ENCODE measurements around the gene USP33. TPM values are rescaled to one million over a fixed set of nuclear protein-coding genes. Genes with fewer than 3 reads are reported as not detected.

Gene USP33
- total RNA-seq, 1 donor from 2014 or later, result 58.4 TPM

DNA sequence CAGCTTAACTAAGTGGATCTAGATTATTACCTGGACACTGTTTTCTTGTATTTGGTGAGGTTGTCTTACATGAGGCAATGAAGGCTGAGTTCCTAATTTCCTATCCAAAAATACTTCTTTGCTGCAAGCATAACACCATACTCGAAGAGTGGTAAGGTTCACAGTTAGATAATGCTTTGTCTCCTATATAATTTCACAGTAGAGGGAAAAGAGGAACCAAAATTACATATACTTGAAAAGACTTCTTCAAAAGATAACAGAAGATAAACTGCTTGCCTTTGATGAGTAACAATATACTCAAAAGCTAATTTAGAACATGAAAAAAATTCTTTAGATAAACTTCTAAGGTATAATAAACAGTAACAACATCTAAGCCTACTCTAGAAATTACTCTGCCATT is 20.4 kb downstream of the USP33 start:
- intact Hi-C loops (cut with micrococcal nuclease), result loop anchor here (5.0 kb wide), 1 partner anchor 37 kb away; no protein-coding TSS in a partner anchor
- no peaks in the 10 kb centered on the region for H3K9me3 Mint-ChIP-seq
- H3K4me3 Mint-ChIP-seq, result no peak overlapping the region
- DNase-seq (no peak), ATAC-seq (ENCODE audit: low read depth) (no peak)
- H3K36me3 Mint-ChIP-seq (ENCODE audit: low read depth), result peaks cover 43% of the 10 kb centered on the region
- no peak overlapping the region for H3K27ac Mint-ChIP-seq
- TF ChIP-seq CTCF (IDR thresholded peaks at IDR 0.05), result no peak
- peaks cover 2% of the 10 kb centered on the region for H3K4me1 Mint-ChIP-seq
- CTCF ChIA-PET, result no interaction called here
- POLR2A ChIA-PET, result no interaction called here
- H3K27me3 Mint-ChIP-seq, result no peaks in the 10 kb centered on the region

DNA sequence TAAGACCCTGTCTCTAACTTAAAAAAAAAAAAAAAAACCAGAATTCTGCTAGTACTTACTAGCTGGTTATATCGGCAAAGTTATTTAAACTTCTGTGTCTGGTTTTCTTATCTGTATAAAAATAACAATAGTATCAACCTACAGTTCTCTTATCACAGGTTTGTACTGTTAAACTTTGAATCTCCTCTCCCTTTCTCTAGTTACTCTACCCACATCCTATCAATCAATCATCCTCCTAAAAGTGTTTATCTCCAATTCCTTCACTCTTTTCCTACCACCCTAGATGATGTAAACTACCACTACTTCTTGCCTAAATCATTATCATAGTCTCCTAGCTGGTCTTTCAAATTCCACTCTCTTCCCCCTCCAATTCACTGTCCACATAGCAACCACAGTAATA is 27.6 kb downstream of the USP33 start:
- Mint-ChIP-seq H3K4me3 (no peak overlapping the region), H3K27me3 (no peaks in the 10 kb centered on the region), H3K9me3 (no peaks in the 10 kb centered on the region), H3K36me3 (ENCODE audit: low read depth) (peaks cover 57% of the 10 kb centered on the region), H3K27ac (no peak overlapping the region), H3K4me1 (no peaks in the 10 kb centered on the region)
- TF ChIP-seq CTCF (IDR thresholded peaks at IDR 0.05), result no peak
- no peak for DNase-seq
- POLR2A ChIA-PET, result no interaction called here
- CTCF ChIA-PET, result no interaction called here
- intact Hi-C loops (cut with micrococcal nuclease), result no loop called here
- ATAC-seq (ENCODE audit: low read depth), result no peak

GRCh38 chr1:77725706-77726105 is 33.9 kb downstream of the USP33 start:
- H3K27me3 Mint-ChIP-seq, result no peaks in the 10 kb centered on the region
- CTCF ChIA-PET, result no interaction called here
- intact Hi-C loops (cut with micrococcal nuclease), result no loop called here
- ATAC-seq (ENCODE audit: low read depth) (no peak), DNase-seq (no peak)
- POLR2A ChIA-PET, result no interaction called here
- TF ChIP-seq CTCF (IDR thresholded peaks at IDR 0.05), result no peak
- H3K4me3 Mint-ChIP-seq, result no peak overlapping the region
- no peaks in the 10 kb centered on the region for H3K9me3 Mint-ChIP-seq
- no peaks in the 10 kb centered on the region for H3K4me1 Mint-ChIP-seq
- H3K36me3 Mint-ChIP-seq (ENCODE audit: low read depth), result peaks cover 82% of the 10 kb centered on the region
- no peak overlapping the region for H3K27ac Mint-ChIP-seq

DNA sequence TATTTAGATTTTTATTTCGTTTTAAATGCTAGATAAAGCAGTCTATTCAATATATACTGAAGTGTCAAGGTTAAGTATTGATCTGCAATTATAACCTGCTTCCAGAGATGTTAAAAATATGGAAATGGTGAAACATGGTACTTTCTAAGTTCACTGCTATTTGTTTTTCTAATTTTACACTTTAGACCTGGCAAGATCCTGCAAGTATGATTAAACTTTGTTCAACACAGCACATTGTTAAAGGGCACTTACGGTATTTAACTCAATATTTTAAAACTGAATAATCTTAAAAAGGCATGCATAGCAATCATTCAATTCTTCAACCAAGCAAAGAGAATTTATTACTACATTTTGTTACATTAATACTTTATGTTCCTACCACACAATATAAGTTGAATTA is 41.5 kb downstream of the USP33 start:
- H3K27me3 Mint-ChIP-seq, result no peaks in the 10 kb centered on the region
- no peak overlapping the region for H3K27ac Mint-ChIP-seq
- H3K4me1 Mint-ChIP-seq, result no peaks in the 10 kb centered on the region
- intact Hi-C loops (cut with micrococcal nuclease), result no loop called here
- no peak for TF ChIP-seq CTCF (IDR thresholded peaks at IDR 0.05)
- DNase-seq (no peak), ATAC-seq (ENCODE audit: low read depth) (no peak)
- ChIA-PET CTCF (no interaction called here), POLR2A (no interaction called here)
- no peaks in the 10 kb centered on the region for H3K9me3 Mint-ChIP-seq
- peaks cover 72% of the 10 kb centered on the region for H3K36me3 Mint-ChIP-seq (ENCODE audit: low read depth)
- no peak overlapping the region for H3K4me3 Mint-ChIP-seq

DNA sequence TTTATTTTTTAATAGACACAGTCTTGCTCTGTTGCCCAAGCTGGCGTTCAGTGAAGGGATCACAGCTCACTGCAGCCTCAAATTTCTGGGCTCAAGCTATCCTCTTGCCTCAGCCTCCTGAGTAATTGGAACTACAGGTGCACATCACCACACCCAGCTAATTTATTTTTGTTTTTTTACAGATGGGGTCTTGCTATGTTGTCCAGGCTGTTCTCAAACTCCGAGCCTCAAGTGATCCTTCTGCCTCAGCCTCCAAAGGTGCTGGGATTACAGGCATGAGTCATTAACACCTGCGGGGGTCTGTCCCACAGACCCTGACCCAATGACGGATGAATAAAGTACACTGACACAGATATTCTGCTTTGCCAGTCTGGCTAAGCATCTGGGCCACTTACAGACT is 43.6 kb downstream of the USP33 start:
- ATAC-seq (ENCODE audit: low read depth) (no peak), DNase-seq (no peak)
- POLR2A ChIA-PET, result no interaction called here
- no peaks in the 10 kb centered on the region for H3K4me1 Mint-ChIP-seq
- no peaks in the 10 kb centered on the region for H3K27me3 Mint-ChIP-seq
- no peak overlapping the region for H3K27ac Mint-ChIP-seq
- no peak overlapping the region for H3K4me3 Mint-ChIP-seq
- TF ChIP-seq CTCF (IDR thresholded peaks at IDR 0.05), result no peak
- intact Hi-C loops (cut with micrococcal nuclease), result no loop called here
- H3K36me3 Mint-ChIP-seq (ENCODE audit: low read depth), result peaks cover 66% of the 10 kb centered on the region
- CTCF ChIA-PET, result interaction anchor here (0.7 kb wide), 1 partner anchor 399 kb away, joined by 3 read pairs; no protein-coding TSS in a partner anchor
- H3K9me3 Mint-ChIP-seq, result no peaks in the 10 kb centered on the region

All from activated B cell treated with CpG ODN at 0.5 μM for 24 hours (primary cell).